ENCODE data around the gene RSPH9. TPM values are rescaled to one million over a fixed set of nuclear protein-coding genes. Genes with fewer than 3 reads are reported as not detected.
"Not testable (repeated sequence)": the region's sequence is repeated elsewhere in the genome, so short reads cannot be mapped to it uniquely, and the experiment has no call there.

The RSPH9 gene
- total RNA-seq, 2 experiments from 2014 or later, result not detected

DNA sequence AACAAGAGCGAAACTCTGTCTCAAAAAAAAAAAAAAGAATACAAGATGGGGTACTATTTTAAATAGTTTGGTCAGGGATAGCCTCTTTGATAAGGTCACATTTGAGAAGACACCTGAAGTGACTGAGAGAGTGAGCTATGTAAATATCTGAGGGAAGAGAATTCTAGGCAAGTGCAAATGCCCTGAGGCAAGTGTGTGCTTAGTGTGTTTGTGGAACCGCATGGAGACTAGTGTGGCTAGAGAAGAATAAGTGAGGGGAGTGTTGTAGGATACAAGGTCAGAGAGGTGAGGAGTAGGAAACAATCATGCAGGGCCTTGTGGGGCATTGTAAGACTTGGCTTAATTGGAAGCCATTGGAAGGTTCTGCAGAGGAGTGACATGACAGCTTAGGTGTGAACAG is 3.4 kb downstream of the RSPH9 start:
- intact Hi-C loops (cut with DNase I, micrococcal nuclease), result no loop called here
- CTCF ChIA-PET, result interaction anchor here (0.6 to 1.2 kb wide), 4 partner anchors 16 to 258 kb away, joined by 3 read pairs; no protein-coding TSS in a partner anchor
- Mint-ChIP-seq H3K4me3 (no peak overlapping the region), H3K27me3 (no peaks in the 10 kb centered on the region), H3K4me1 (peaks cover 5% of the 10 kb centered on the region), H3K27ac (no peak overlapping the region), H3K36me3 (ENCODE audit: low read depth) (peaks cover 2% of the 10 kb centered on the region), H3K9me3 (ENCODE audit: low read depth) (no peaks in the 10 kb centered on the region)
- DNase-seq (no peak), ATAC-seq (no peak)
- POLR2A ChIA-PET, result interaction anchor here (0.6 kb wide), 1 partner anchor 72 kb away, joined by 5 read pairs; no protein-coding TSS in a partner anchor

DNA sequence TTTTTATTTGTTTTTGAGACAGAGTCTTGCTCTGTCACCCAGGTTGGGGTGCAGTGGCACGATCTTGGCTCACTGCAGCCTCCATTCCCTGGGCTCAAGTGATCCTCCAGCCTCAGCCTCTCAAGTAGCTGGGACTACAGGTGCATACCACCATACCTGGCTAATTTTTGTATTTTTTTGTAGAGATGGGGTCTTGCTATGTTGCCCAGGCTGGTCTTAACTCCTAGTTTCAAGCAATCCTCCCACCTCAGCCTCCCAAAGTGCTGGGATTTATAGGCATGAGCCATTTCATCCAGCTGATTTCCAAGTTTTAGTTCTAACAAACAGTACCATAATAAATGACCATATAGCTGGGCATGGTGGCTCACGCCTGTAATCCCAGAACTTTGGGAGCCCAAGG is 8.0 kb downstream of the RSPH9 start:
- POLR2A ChIA-PET, result interaction anchor here (0.6 kb wide), 1 partner anchor 26 kb away, joined by 3 read pairs; no protein-coding TSS in a partner anchor
- intact Hi-C loops (cut with DNase I, micrococcal nuclease); H3K9me3 Mint-ChIP-seq (ENCODE audit: low read depth); ATAC-seq; DNase-seq; H3K4me1 Mint-ChIP-seq; H3K27ac Mint-ChIP-seq; H3K4me3 Mint-ChIP-seq; H3K27me3 Mint-ChIP-seq; H3K36me3 Mint-ChIP-seq (ENCODE audit: low read depth): not testable (repeated sequence)
- CTCF ChIA-PET, result interaction anchor here (0.9 to 1.0 kb wide), 2 partner anchors 92 to 471 kb away, joined by 3 read pairs; no protein-coding TSS in a partner anchor

DNA sequence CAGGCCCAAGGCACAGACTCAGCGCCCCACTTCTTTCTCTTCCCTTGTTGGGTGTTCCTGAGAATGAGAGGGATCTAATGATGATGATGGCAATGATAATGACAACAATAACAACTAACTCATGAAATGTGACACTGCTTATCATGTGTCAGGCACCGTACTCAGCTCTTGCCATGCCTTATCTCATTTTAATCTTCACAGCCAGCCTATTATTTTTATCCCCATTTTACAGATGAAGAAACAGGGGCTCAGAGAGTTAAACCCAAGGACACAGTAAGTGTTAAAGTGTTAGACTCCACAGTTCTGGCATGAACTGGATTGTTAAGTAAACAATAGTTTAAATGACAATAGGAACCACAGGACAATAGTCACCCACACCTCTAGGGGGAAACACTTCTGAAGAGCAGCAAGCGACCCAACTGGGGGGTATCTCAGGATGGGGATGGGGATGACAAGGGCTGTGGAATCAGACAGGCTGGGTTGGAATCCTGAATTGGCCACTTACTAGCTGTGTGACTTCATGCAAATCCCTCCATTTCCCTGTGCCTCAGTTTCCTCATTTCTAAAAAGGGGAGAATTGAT is 12.5 kb downstream of the RSPH9 start:
- intact Hi-C loops (cut with DNase I, micrococcal nuclease), result no loop called here
- H3K9me3 Mint-ChIP-seq (ENCODE audit: low read depth), result no peaks in the 10 kb centered on the region
- no peak overlapping the region for H3K4me3 Mint-ChIP-seq
- no peak for ATAC-seq
- POLR2A ChIA-PET, result no interaction called here
- no peak overlapping the region for H3K27ac Mint-ChIP-seq
- CTCF ChIA-PET, result interaction anchor here (1.2 to 1.5 kb wide), 3 partner anchors 11 to 13 kb away, joined by 3 to 4 read pairs (median 4); no protein-coding TSS in a partner anchor
- no peaks in the 10 kb centered on the region for H3K27me3 Mint-ChIP-seq
- H3K4me1 Mint-ChIP-seq, result no peaks in the 10 kb centered on the region
- no peak for DNase-seq
- H3K36me3 Mint-ChIP-seq (ENCODE audit: low read depth), result no peaks in the 10 kb centered on the region

DNA sequence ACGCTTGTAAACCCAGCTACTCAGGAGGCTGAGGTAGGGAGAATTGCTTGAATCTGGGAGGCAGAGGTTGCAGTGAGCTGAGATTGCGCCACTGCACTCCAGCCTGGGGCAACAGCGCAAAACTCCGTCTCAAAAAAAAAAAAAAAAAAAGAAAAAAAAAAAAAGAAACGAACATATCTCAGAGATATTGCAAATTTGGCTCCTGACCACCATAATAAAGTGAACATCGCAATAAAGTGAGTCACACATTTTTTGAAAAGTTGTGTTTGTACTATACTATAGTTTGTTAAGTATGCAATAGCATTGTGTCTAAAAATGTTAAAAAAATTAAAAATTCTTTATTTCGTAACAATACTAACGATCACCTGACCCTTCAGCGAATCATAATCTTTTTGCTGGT is 13.3 kb downstream of the RSPH9 start:
- no peak overlapping the region for H3K4me3 Mint-ChIP-seq
- ChIA-PET CTCF (interaction anchor here (0.9 to 1.5 kb wide), 2 partner anchors 10 to 14 kb away, joined by 3 to 4 read pairs; no protein-coding TSS in a partner anchor), POLR2A (no interaction called here)
- no peak for DNase-seq
- H3K27ac Mint-ChIP-seq, result no peak overlapping the region
- no peaks in the 10 kb centered on the region for H3K9me3 Mint-ChIP-seq (ENCODE audit: low read depth)
- H3K27me3 Mint-ChIP-seq, result no peaks in the 10 kb centered on the region
- no peaks in the 10 kb centered on the region for H3K36me3 Mint-ChIP-seq (ENCODE audit: low read depth)
- intact Hi-C loops (cut with DNase I, micrococcal nuclease), result no loop called here
- ATAC-seq, result no peak
- peaks cover 2% of the 10 kb centered on the region for H3K4me1 Mint-ChIP-seq

DNA sequence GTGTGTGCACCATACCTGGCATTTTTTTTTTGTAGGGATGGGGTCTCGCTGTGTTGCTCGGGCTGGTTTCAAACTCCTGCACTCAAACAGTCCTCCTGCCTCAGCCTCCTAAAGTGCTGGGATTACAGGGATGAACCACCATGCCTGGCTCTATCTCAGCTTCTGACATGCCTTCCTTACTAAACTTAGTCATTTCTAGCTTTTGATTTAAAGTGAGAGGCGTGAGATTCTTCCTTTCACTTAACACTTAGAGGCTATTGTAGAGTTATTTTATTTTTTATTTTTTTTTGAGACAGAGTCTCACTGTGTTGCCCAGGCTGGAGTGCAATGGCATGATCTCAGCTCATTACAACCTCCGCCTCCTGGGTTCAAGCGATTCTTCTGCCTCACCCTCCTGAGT is 18.1 kb downstream of the RSPH9 start:
- DNase-seq; POLR2A ChIA-PET; H3K27ac Mint-ChIP-seq; H3K36me3 Mint-ChIP-seq (ENCODE audit: low read depth); intact Hi-C loops (cut with DNase I, micrococcal nuclease); H3K27me3 Mint-ChIP-seq; H3K4me3 Mint-ChIP-seq; H3K9me3 Mint-ChIP-seq (ENCODE audit: low read depth): not testable (repeated sequence)
- peaks cover 13% of the 10 kb centered on the region for H3K4me1 Mint-ChIP-seq
- CTCF ChIA-PET, result interaction anchor here (0.7 to 1.6 kb wide), 3 partner anchors 110 to 519 kb away, joined by 3 read pairs; no protein-coding TSS in a partner anchor
- ATAC-seq, result peak; percentile 46

DNA sequence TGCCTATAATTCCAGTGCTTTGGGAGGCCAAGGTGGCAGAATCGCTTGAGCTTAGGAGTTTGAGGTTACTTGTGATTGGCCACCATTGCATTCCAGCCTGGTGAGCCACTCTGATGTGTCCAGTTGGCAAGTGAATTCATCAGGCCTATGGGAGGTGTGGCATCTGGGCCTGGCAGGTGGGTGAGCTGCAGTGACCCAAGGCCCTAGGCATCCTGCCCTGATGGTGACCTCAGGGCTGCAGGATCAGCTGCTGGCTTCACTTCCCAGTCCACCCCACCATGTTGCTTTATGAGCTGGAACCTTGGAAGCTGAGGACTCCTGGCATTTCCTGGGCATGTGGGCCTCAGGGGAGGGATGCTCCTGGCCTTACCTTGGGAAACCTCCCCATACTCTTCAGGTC is 20.5 kb downstream of the RSPH9 start:
- Mint-ChIP-seq H3K27me3 (no peaks in the 10 kb centered on the region), H3K4me3 (no peak overlapping the region), H3K9me3 (ENCODE audit: low read depth) (no peaks in the 10 kb centered on the region), H3K36me3 (ENCODE audit: low read depth) (peaks cover 2% of the 10 kb centered on the region), H3K4me1 (peaks cover 37% of the 10 kb centered on the region), H3K27ac (no peak overlapping the region)
- POLR2A ChIA-PET, result interaction anchor here (0.6 to 1.2 kb wide), 2 partner anchors 50 to 337 kb away, joined by 4 to 6 read pairs; no protein-coding TSS in a partner anchor
- intact Hi-C loops (cut with DNase I, micrococcal nuclease), result loop anchor here in 1 of 2 experiments (5.0 kb wide), 1 partner anchor 107 kb away; the partner anchor contains the start of gene VEGFA
- no peak for ATAC-seq
- DNase-seq, result no peak
- CTCF ChIA-PET, result interaction anchor here (0.5 to 3.7 kb wide), 12 partner anchors 30 to 556 kb away, joined by 3 to 20 read pairs (median 4); partner anchors contain the start of genes MAD2L1BP and VEGFA

DNA sequence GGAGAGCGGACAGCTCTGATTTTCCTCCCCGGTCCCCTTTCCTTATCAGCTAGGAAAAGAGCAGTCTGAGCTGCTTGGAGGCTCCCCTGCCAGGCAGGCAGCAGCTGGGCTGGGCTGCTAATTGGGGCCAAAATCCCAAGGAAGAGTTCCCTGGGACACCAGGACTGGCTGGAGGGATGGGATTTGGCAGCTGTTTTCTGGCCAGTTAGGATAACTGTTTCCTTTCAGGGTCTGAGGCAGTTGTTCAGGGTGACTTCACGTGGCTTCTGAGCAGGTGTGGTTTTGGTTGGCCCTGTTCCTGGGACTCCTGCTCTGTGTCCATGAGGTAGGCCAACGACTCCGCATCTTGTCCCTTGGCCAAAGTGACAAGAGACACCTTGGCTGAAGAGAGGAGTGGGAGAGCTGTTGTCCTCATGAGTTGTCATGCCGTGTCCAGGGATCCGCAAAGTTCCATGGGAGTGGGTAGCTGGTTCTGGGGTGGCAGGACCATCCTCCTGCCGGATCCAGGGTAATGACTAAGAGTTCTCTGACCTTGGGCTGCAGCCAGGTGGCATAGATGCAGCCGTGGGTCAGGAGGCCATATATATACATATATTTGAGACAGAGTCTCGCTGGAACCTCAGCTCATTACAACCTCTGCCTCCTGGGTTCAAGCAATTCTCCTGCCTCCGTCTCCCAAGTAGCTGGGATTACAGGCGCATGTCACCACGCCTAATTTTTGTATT is 21.5 kb downstream of the RSPH9 start:
- Mint-ChIP-seq H3K27me3 (no peaks in the 10 kb centered on the region), H3K9me3 (ENCODE audit: low read depth) (no peaks in the 10 kb centered on the region), H3K4me3 (no peak overlapping the region), H3K27ac (no peak overlapping the region), H3K4me1 (peaks cover 44% of the 10 kb centered on the region), H3K36me3 (ENCODE audit: low read depth) (peaks cover 5% of the 10 kb centered on the region)
- DNase-seq (no peak), ATAC-seq (no peak)
- CTCF ChIA-PET, result interaction anchor here (0.6 to 5.7 kb wide), 27 partner anchors 12 to 555 kb away, joined by 3 to 39 read pairs (median 4); partner anchors contain the start of genes GTPBP2, MAD2L1BP, MRPS18A and VEGFA
- intact Hi-C loops (cut with DNase I, micrococcal nuclease), result loop anchor here (2.0 to 5.0 kb wide), 3 partner anchors 58 to 172 kb away; partner anchors contain the start of gene VEGFA (in 1 of the 2)
- POLR2A ChIA-PET, result interaction anchor here (1.2 to 1.3 kb wide), 2 partner anchors 49 to 413 kb away, joined by 4 to 6 read pairs; no protein-coding TSS in a partner anchor

DNA sequence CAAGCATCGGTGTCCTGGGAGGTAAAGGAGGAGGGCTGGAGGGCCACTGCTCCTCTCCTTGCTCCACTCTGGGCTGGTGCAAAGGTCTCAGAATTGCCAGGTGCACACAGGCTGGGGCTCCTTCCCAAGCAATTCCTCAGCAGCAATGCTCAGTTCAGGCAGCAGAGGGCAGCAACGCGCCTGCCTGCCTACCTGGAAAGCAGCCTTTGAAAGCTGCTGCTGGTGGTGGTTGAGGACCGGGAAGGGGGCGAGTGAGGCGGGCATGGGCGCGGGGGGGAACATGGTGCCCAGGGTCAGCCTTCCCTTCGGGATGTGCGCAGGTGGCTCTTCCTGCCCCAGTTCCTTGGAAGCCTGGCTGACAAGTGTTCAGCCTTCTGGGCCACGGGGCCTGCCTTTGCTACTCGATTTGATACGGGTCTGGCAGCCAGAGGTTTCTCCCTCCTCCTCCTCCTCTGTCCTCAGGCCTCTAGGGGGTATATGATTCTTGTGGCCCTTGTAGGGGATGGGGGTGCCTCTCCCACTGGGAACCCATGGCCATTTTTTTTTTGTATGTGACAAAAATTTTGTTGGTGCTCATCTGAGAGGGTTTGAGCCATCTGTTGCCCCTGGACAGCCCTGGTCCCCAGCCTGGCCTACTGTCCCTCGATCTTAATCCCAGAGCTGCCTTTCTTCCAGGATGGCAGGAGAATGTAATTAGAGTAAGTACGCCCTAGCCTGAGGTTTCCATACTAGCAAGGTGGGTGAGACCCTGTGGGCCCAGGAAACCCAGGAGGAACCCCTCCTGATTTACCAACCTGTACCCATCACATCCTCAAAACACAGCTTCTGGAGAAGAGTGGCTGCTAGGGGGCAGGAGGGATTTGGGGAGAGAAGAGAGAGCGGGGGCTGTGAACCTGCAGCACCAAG is 22.7 kb downstream of the RSPH9 start:
- H3K36me3 Mint-ChIP-seq (ENCODE audit: low read depth), result peaks cover 10% of the 10 kb centered on the region
- H3K27ac Mint-ChIP-seq, result peak overlapping the region; percentile 77
- no peaks in the 10 kb centered on the region for H3K9me3 Mint-ChIP-seq (ENCODE audit: low read depth)
- POLR2A ChIA-PET, result interaction anchor here (0.7 to 1.3 kb wide), 2 partner anchors 24 to 412 kb away, joined by 4 read pairs; no protein-coding TSS in a partner anchor
- DNase-seq (peak; percentile 87), ATAC-seq (peak; percentile 53)
- peak overlapping the region; percentile 43 for H3K4me3 Mint-ChIP-seq
- CTCF ChIA-PET, result interaction anchor here (0.6 to 5.7 kb wide), 45 partner anchors 9 to 672 kb away, joined by 3 to 39 read pairs (median 4); partner anchors contain the start of genes GTPBP2, MAD2L1BP and MRPS18A
- H3K27me3 Mint-ChIP-seq, result no peaks in the 10 kb centered on the region
- H3K4me1 Mint-ChIP-seq, result peaks cover 44% of the 10 kb centered on the region
- intact Hi-C loops (cut with DNase I, micrococcal nuclease), result loop anchor here (1.0 to 5.0 kb wide), 7 partner anchors 20 to 412 kb away; partner anchors contain the start of genes MRPS18A (in 1 of the 2) and VEGFA (in 1 of the 2)

DNA sequence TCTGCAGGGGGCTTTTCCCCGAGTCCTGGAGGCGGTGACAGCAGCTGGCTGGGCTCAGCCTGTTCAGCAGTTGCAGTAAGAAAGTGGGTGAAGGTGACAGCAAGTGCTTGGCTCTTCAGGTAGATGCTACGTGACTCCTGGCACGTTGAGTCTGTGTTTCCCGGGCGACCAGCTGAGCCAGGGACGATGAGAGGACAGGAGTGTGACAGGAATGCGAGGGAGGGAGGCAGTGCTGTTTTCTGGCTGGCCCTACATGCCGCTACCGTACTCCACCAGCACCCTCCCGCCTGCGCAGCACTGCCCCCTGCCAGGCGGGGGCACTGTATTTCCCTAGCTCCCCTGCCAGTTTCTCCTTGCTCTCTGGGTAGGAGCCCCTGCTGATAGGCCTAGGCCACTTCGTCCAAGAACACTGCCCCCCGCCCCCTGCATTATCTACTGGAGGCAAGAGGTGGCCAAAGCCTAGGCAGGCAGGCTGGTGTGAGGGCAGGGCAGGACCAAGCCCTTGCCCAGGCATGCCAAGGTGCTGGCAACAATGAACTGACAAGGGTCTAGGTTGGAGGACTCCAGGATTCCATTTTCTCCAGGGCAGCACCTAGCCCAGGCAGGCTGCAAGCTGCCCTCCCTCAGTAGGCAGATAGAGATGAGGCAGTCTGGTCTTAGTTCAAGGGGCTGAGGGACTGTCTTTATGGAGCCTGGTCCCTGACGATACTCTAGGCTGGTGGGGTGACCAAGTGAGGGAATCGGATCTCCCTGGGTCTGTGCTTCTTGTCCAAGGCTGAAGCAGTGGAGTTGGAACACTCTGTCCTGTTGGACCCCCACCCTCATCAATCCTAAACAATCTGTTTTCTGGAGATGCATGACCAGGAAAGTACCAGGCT is 23.6 kb downstream of the RSPH9 start:
- no peaks in the 10 kb centered on the region for H3K9me3 Mint-ChIP-seq (ENCODE audit: low read depth)
- no peaks in the 10 kb centered on the region for H3K27me3 Mint-ChIP-seq
- ATAC-seq (peak; percentile 76), DNase-seq (peak; percentile 84)
- peaks cover 10% of the 10 kb centered on the region for H3K36me3 Mint-ChIP-seq (ENCODE audit: low read depth)
- POLR2A ChIA-PET, result interaction anchor here (0.6 kb wide), 1 partner anchor 188 kb away, joined by 3 read pairs; no protein-coding TSS in a partner anchor
- peaks cover 41% of the 10 kb centered on the region for H3K4me1 Mint-ChIP-seq
- H3K4me3 Mint-ChIP-seq, result peak overlapping the region; percentile 43
- CTCF ChIA-PET, result interaction anchor here (0.6 to 5.7 kb wide), 33 partner anchors 10 to 600 kb away, joined by 3 to 39 read pairs (median 4); partner anchors contain the start of genes GTPBP2 and MRPS18A
- H3K27ac Mint-ChIP-seq, result peak overlapping the region; percentile 77
- intact Hi-C loops (cut with DNase I, micrococcal nuclease), result loop anchor here in 1 of 2 experiments (5.0 kb wide), 1 partner anchor 104 kb away; the partner anchor contains the start of gene VEGFA
